NCI-H1417 treated with DMSO at 0.1 percent for 48 hours (cell line): Measurements from ENCODE around the gene HNF1A.

Experiments
- DNase-seq: peaks from one replicate; lab custom pipeline; 2025; lab: John Stamatoyannopoulos, UW

Gene HNF1A

GRCh38 chr12:120988658-120989057 lies 10.3 kb downstream of the HNF1A start:
- no peak for DNase-seq

GRCh38 chr12:120989687-120990086 lies 11.3 kb downstream of the HNF1A start:
- DNase-seq, result no peak

GRCh38 chr12:120990487-120991055 lies 12.2 kb downstream of the HNF1A start:
- DNase-seq, result no peak

- no peak for DNase-seq
Measured at GRCh38 chr12:120991965-120992364, 13.6 kb downstream of the HNF1A start.

GRCh38 chr12:120992989-120993388 lies 14.6 kb downstream of the HNF1A start:
- DNase-seq, result no peak

GRCh38 chr12:120993496-120993895 lies 15.2 kb downstream of the HNF1A start:
- DNase-seq, result no peak

GRCh38 chr12:120994059-120994458 lies 15.7 kb downstream of the HNF1A start:
- no peak for DNase-seq

GRCh38 chr12:120994589-120995337 lies 16.4 kb downstream of the HNF1A start:
- no peak for DNase-seq

GRCh38 chr12:120996133-120996746 lies 17.9 kb downstream of the HNF1A start:
- DNase-seq, result no peak

GRCh38 chr12:120997448-120997847 lies 19.1 kb downstream of the HNF1A start:
- no peak for DNase-seq

- no peak for DNase-seq
Measured at GRCh38 chr12:120998435-120998834, 20.1 kb downstream of the HNF1A start.

- DNase-seq, result no peak
Measured at GRCh38 chr12:120999191-121000120, 21.1 kb downstream of the HNF1A start.

GRCh38 chr12:121000530-121000929 lies 22.2 kb downstream of the HNF1A start:
- no peak for DNase-seq

- DNase-seq, result no peak
Measured at GRCh38 chr12:121001060-121001459, 22.7 kb downstream of the HNF1A start.

GRCh38 chr12:121001841-121002483 lies 23.6 kb downstream of the HNF1A start:
- DNase-seq, result no peak

GRCh38 chr12:121003650-121004049 lies 25.3 kb downstream of the HNF1A start:
- no peak for DNase-seq

GRCh38 chr12:121004253-121004815 lies 26.0 kb downstream of the HNF1A start:
- DNase-seq, result no peak

- DNase-seq, result no peak
Measured at GRCh38 chr12:121005346-121005815, 27.0 kb downstream of the HNF1A start.

GRCh38 chr12:121008347-121009098 lies 30.2 kb downstream of the HNF1A start:
- DNase-seq, result no peak

- DNase-seq, result no peak
Measured at GRCh38 chr12:121009741-121010140, 31.4 kb downstream of the HNF1A start.

- no peak for DNase-seq
Measured at GRCh38 chr12:121010860-121011259, 32.5 kb downstream of the HNF1A start.
